ENCODE results near the gene PMVK. TPM values are rescaled to one million over a fixed set of nuclear protein-coding genes. Genes with fewer than 3 reads are reported as not detected.

The PMVK gene
- total RNA-seq, 4 donors from 2014 or later, result 29.0 to 38.2 (median 33.5) TPM

- H3K36me3 ChIP-seq, result peaks cover 8 to 27% (median 10%) of the 10 kb centered on the region in 3 donors
- no peaks in the 10 kb centered on the region for H3K9me3 ChIP-seq
- H3K27ac ChIP-seq, result peak overlapping the region; percentile 79 to 89 (median 85)
- intact Hi-C loops (cut with DNase I), result loop anchor here (10.0 kb wide), 1 partner anchor 392 kb away; the partner anchor contains the start of gene CHRNB2
- H3K27me3 ChIP-seq, result no peaks in the 10 kb centered on the region
- no peak overlapping the region for H3K4me3 ChIP-seq
- no peak for TF ChIP-seq CTCF (IDR thresholded peaks at IDR 0.05)
- no peak for TF ChIP-seq POLR2A (IDR thresholded peaks at IDR 0.05)
- 32 to 65% methylated on average over 9 of the region's 9 CpGs for WGBS, 2 donors
- no peak for DNase-seq
- peaks cover 28 to 87% (median 57%) of the 10 kb centered on the region in 3 donors for H3K4me1 ChIP-seq
Measured at GRCh38 chr1:154957091-154957657, 20.7 kb upstream of the PMVK start.

- Histone ChIP-seq H3K9me3 (no peaks in the 10 kb centered on the region), H3K4me3 (peak overlapping the region; percentile 43 to 71 (median 55)), H3K27me3 (no peaks in the 10 kb centered on the region), H3K27ac (peak overlapping the region; percentile 79 to 89 (median 85)), H3K4me1 (peaks cover 28 to 90% (median 63%) of the 10 kb centered on the region in 3 donors), H3K36me3 (peaks cover 8 to 31% (median 10%) of the 10 kb centered on the region in 3 donors)
- TF ChIP-seq POLR2A (IDR thresholded peaks at IDR 0.05) (no peak), CTCF (IDR thresholded peaks at IDR 0.05) (no peak)
- no peak for DNase-seq
- WGBS, 2 donors, result 7 to 9% methylated on average over 4 to 6 of the region's 6 CpGs
- intact Hi-C loops (cut with DNase I), result loop anchor here (10.0 kb wide), 1 partner anchor 392 kb away; the partner anchor contains the start of gene CHRNB2
Measured at GRCh38 chr1:154956544-154956941, 20.0 kb upstream of the PMVK start.

GRCh38 chr1:154955718-154956543 lies 19.4 kb upstream of the PMVK start, which contains the start of gene PBXIP1:
Gene PBXIP1, minus strand, starts transcription at chr1:154956099. Its CDS starts 2,378 bp downstream, at chr1:154953721.
- Histone ChIP-seq H3K4me3 (peak within 1 kb of the TSS; percentile 43 to 71 (median 55)), H3K9me3 (no peaks in the 10 kb centered on the region), H3K27ac (peak within 1 kb of the TSS; percentile 79 to 89 (median 85)), H3K27me3 (no peaks in the 10 kb centered on the region), H3K36me3 (peaks cover 8 to 37% (median 12%) of the 10 kb centered on the region in 3 donors), H3K4me1 (peaks cover 28 to 94% (median 64%) of the 10 kb centered on the region in 3 donors)
- intact Hi-C loops (cut with DNase I), result loop anchor here (10.0 kb wide), 1 partner anchor 391 kb away; the partner anchor contains the start of gene CHRNB2
- TF ChIP-seq CTCF (IDR thresholded peaks at IDR 0.05) (peak in 2 of 6 experiments; percentile 2 to 12), POLR2A (IDR thresholded peaks at IDR 0.05) (peak in 1 of 4 donors; percentile 64)
- WGBS, 2 donors, result 0% methylated on average over 16 to 17 of the region's 18 CpGs
- peak; percentile 30 for DNase-seq

GRCh38 chr1:154955039-154955717 lies 18.7 kb upstream of the PMVK start:
- Histone ChIP-seq H3K27ac (peak overlapping the region; percentile 79 to 89 (median 85)), H3K9me3 (no peaks in the 10 kb centered on the region), H3K4me3 (peak overlapping the region; percentile 43 to 71 (median 55)), H3K27me3 (no peaks in the 10 kb centered on the region), H3K4me1 (peaks cover 21 to 86% (median 56%) of the 10 kb centered on the region in 3 donors), H3K36me3 (peaks cover 8 to 44% (median 17%) of the 10 kb centered on the region in 3 donors)
- intact Hi-C loops (cut with DNase I), result loop anchor here (10.0 kb wide), 1 partner anchor 390 kb away; the partner anchor contains the start of gene CHRNB2
- TF ChIP-seq POLR2A (IDR thresholded peaks at IDR 0.05) (peak in 1 of 4 donors; percentile 19), CTCF (IDR thresholded peaks at IDR 0.05) (no peak)
- no peak for DNase-seq
- 10 to 11% methylated on average over 3 to 4 of the region's 4 CpGs for WGBS, 2 donors

All from esophagus squamous epithelium (tissue), 5 donors.